Endothelial cell of umbilical vein (primary cell): Measurements from ENCODE around the gene LCN2.

Experiments used
- EZH2 ChIP-seq: IDR thresholded peaks from 2 replicates; pipeline ENCODE4 v1.6.1; 2012; ENCODE audit warnings: borderline replicate concordance, low read depth, mild to moderate bottlenecking, moderate library complexity, low read length, inconsistent platforms; ENCODE audit not compliant: severe bottlenecking
- MYC ChIP-seq: IDR thresholded peaks from one replicate; pipeline ENCODE4 v1.6.1; 2011; ENCODE audit warnings: mild to moderate bottlenecking, low read depth, low read length
- POLR2A ChIP-seq: IDR thresholded peaks from 2 replicates; pipeline ENCODE4 v1.6.1; 2012; ENCODE audit warnings: low read depth, mild to moderate bottlenecking, control low read depth, low read length
- TF ChIP-seq, protein P1 (sequence below), 2 donors: IDR thresholded peaks; 1 replicate in 1 of 2; 2 replicates in 1 of 2; pipeline ENCODE4 v1.5.1; 2011; ENCODE audit warnings: low read length in 2 of 2, mild to moderate bottlenecking in 2 of 2, moderate library complexity in 2 of 2, control low read depth in 1 of 2, inconsistent platforms in 1 of 2, low read depth in 1 of 2; ENCODE audit not compliant: insufficient read depth in 1 of 2; ENCODE audit errors: extremely low read depth in 1 of 2
- TF ChIP-seq, protein P2 (sequence below): IDR thresholded peaks from 2 replicates; pipeline ENCODE4 v1.6.1; 2011; ENCODE audit not compliant: insufficient read depth, insufficient read length

DNA sequence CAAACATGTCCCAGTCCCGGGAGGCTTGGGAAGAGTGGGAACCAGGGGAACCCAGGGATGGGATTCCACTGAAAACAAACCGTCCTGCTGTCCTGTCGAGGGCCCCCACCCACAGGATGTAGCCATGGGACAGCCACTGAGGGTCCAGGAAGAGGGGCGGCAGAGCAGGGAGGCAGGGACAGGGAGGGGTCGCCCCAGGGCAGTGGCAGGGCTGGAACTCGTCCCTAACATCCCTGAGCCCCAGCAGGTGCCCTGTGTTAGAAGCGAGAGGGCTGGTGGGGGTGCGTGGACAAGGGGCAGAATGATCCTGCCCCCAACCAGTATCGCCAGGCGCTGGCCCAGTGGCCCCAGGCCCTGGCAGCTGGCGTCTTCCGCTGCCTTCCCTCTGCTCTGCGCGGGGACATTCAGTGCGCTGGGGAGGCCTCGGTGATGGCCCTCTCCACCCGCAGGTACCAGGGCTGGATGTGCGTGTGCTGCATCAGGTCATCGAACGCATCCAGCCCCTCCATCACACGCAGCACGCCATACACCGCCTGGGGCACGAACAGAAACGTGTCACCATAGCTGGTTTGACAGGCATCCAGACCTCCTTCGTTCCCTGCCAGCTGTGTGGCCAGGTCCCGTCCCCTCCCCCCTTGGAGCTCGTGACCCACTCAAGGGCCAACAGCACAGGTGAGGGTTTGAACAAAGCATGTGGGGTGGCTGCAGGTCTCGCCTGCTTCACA, 28.4 kb upstream of the LCN2 start:
- TF ChIP-seq, protein P1, sequence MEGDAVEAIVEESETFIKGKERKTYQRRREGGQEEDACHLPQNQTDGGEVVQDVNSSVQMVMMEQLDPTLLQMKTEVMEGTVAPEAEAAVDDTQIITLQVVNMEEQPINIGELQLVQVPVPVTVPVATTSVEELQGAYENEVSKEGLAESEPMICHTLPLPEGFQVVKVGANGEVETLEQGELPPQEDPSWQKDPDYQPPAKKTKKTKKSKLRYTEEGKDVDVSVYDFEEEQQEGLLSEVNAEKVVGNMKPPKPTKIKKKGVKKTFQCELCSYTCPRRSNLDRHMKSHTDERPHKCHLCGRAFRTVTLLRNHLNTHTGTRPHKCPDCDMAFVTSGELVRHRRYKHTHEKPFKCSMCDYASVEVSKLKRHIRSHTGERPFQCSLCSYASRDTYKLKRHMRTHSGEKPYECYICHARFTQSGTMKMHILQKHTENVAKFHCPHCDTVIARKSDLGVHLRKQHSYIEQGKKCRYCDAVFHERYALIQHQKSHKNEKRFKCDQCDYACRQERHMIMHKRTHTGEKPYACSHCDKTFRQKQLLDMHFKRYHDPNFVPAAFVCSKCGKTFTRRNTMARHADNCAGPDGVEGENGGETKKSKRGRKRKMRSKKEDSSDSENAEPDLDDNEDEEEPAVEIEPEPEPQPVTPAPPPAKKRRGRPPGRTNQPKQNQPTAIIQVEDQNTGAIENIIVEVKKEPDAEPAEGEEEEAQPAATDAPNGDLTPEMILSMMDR (IDR thresholded peaks at IDR 0.05; ENCODE audit: extremely low read depth in 1 of 2, insufficient read depth in 1 of 2, low read depth in 1 of 2, low read length in 2 of 2): no peak
- TF ChIP-seq EZH2 (no peak), MYC (no peak), POLR2A (no peak)
- TF ChIP-seq, protein P2, sequence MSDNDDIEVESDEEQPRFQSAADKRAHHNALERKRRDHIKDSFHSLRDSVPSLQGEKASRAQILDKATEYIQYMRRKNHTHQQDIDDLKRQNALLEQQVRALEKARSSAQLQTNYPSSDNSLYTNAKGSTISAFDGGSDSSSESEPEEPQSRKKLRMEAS: no peak
